HT-29 (cell line): Measurements from ENCODE around the gene ADGRD1. TPM values are rescaled to one million over a fixed set of nuclear protein-coding genes. Genes with fewer than 3 reads are reported as not detected.
"Not testable (repeated sequence)": the region's sequence is repeated elsewhere in the genome, so short reads cannot be mapped to it uniquely, and the experiment has no call there.

Source experiments
- DNase-seq: peaks from one replicate; pipeline ENCODE4 v3.0.0-alpha.2; 2015; ENCODE audit warnings: low spot score
- total RNA-seq: library from RNA; depleted of rRNA; stranded (reverse); fragments of >200 nt; shearing (Covaris generic); gene quantifications from 2 replicates; pipeline ENCODE4 v1.2.3, GENCODE V29; 2014

ADGRD1 gene
- total RNA-seq, 1 experiment from 2014 or later = not detected

DNA sequence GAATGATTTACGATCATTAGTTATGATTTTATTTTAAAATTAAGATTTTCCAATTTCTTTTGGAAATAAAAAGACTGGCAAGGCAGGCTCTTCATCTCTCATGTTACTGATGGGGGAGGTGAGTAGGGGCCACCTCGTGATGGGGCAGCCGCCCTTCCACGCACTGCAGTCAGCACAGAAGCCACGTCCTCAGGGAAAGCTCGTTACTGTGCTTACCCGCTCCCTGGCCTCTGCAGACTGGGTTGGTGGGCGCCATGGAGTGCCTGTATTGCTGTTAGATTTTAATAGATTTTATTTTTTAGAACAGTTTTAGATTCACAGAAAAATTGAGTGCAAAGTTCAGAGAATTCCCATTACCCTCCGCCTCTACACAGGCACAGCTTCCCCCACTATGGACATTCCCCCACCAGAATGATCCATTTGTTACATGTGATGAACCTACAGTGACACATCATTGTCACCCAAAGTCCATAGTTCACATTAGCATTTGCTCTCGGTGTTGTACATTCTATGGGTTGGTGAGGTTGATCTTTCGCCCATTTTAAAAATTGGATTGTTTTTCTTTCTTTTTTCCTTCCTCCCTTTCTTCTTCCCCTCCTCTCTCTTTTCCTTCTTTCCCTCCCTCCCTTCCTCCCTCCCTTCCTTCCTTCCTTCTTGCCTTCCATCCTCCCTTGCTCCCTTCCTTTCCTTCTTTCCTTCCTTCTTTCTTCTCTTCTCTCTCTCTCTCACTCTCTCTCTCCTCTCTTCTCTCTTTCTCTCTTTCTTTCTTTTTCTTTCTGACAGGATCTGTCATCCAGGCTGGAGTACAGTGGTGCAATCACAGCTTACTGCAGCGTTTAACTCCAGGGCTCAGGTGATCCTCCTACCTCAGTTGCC is 30.7 kb downstream of the ADGRD1 start:
- no peak for DNase-seq

GRCh38 chr12:130987151-130987931 is 33.6 kb downstream of the ADGRD1 start:
- no peak for DNase-seq

DNA sequence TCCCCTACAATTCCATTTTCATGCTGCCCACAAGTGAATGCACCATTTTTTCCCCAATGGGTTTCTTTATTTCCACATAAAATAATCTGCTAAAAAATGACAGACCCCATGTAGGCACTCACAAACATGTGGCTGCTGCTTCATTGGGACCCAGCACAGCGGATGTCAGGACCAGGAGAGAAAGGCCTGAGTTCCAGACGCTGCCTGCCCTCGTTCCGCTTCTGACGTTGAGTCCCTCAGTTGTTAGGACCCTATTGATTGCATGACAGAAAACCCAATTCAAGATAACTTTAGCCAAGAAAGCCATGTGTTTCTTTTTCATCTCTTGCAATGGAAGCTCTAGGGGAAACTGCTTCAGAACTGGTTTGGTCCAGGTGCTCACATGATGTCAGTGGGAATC is 34.6 kb downstream of the ADGRD1 start:
- no peak for DNase-seq

GRCh38 chr12:130988751-130989150 is 35.0 kb downstream of the ADGRD1 start:
- DNase-seq = no peak

GRCh38 chr12:130989391-130989790 is 35.7 kb downstream of the ADGRD1 start:
- DNase-seq = no peak

GRCh38 chr12:130990034-130990433 is 36.3 kb downstream of the ADGRD1 start:
- DNase-seq = no peak

- no peak for DNase-seq
Measured at GRCh38 chr12:130992448-130992847, 38.7 kb downstream of the ADGRD1 start.

DNA sequence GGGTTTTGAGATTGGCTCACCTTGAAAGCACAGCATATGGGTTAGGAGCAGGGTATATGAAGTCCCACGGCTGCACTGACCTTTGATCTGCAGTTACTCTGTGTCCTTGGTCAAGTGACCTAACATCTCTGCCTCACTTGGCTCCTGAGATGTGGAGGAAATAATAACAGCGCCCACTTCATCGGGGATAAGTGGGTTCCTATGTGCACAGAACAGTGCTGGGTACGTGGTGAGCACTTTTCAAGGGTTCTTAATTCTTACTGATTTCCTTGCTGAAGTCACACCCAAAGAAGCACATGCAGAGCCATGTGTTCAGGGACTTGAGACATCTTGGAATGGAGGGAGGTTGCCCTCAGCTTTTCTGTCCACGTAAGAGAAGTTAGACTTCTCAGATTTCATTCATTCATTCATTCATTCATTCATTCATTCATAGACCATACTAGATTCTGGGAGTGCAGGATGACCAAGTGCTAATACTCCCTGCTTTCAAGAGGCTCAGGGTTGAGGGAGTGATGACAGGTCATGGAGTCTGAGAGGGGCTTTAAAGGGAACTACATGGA is 39.4 kb downstream of the ADGRD1 start:
- no peak for DNase-seq

GRCh38 chr12:130993759-130994670 is 40.3 kb downstream of the ADGRD1 start:
- DNase-seq = no peak

GRCh38 chr12:130994821-130995375 is 41.2 kb downstream of the ADGRD1 start:
- no peak for DNase-seq

GRCh38 chr12:130995386-130995969 is 41.8 kb downstream of the ADGRD1 start:
- not testable (repeated sequence) for DNase-seq

DNA sequence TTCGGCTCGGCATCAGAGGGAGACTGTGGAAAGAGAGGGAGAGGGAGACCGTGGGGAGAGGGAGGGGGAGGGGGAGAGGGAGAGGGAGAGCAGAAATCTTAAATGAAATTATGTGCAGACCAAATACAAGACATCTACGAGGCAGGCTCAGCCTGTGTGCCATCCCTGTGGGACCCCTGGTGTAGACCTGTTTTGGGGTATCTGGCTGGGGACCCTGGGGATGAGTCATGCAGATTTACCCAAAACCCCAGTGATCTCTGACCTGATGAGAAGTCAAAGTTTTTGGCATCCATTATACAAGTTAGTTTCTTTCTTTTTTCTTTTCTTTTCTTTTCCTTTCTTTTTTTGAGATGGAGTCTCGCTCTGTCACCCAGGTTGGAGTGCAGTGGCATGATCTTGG is 44.4 kb downstream of the ADGRD1 start:
- no peak for DNase-seq

- no peak for DNase-seq
Measured at GRCh38 chr12:131000000-131000486, 46.3 kb downstream of the ADGRD1 start.

GRCh38 chr12:131001493-131001892 is 47.8 kb downstream of the ADGRD1 start:
- no peak for DNase-seq

GRCh38 chr12:131002216-131002631 is 48.5 kb downstream of the ADGRD1 start:
- no peak for DNase-seq

- DNase-seq = no peak
Measured at GRCh38 chr12:131003036-131003715, 49.5 kb downstream of the ADGRD1 start.

DNA sequence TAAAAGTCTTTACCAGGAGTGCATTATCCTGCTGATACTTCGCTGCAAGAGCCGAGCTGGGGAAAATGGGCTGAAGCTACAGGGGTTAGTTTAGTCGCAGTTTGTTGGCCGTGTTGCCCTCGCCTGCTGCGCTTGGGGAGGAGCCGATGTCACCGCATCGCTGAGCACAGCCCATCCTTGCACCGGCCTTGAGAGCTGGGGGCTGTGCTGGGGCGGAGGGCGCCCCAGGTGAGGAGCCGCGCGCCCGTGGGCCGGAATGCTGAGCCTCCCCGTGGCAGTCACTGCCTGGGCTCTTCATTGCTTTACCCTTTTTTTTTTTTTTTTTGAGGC is 50.0 kb downstream of the ADGRD1 start:
- DNase-seq = no peak

DNA sequence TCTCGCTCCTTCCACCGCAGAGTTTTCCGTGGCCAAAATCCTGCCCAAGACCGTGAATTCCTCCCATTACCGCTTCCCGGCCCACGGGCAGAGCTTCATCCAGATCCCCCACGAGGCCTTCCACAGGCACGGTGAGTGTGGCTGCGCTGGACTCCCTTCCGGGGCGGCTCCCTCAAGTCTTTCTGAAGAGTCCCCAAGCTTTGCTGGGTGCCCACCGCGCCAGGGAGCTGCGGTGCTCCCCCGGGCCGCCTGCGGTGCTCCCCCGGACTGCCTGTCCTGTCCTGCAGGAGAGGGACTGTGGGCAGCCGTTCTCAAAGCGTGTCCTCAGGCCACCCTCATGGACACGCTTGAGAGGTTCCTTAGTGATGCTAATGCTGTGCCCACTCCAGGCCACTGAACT is 50.5 kb downstream of the ADGRD1 start:
- no peak for DNase-seq

DNA sequence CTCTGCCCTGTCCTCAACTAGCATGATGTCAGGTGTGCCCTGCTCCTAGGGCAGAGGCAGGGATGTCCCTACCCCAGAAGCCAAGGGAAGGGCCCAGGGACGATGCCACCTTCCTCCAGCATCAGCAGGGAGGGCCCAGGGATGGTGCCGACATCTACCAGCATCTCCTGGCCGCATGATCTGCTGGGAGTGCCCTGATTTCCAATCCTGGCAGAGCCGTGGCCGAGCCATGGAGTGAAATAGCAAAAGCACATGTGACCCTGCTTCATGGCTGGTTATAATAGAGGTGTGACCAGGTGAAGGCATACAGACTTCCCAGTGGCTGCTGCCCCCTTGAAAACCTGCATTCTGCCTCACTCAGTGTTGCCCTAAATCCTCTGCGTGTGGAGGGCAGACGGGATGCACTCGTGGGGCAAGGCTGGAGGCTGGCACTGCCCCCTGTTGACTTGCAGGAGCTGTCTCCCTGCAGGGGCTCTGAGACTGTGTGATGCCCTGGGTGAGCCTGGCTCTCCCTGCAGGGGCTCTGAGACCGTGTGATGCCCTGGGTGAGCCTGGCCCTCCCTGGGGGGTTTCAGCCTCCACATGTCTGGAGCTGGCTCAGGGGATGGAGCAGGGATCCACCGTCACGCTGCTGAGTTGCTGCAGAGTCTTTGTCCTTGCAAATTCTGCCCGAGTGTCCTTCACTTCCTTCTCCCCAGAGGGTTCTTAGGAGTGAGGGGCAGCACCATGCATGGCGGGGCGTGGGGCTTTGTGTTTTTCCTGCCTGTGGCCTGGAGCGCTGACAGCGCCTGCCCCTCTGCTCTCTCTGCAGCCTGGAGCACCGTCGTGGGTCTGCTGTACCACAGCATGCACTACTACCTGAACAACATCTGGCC is 51.7 kb downstream of the ADGRD1 start:
- DNase-seq = no peak
